Astrocyte (in vitro differentiated cells and primary cell): ENCODE measurements around the gene YBX3.

Source experiments
- EZH2 ChIP-seq: IDR thresholded peaks from 2 replicates; pipeline ENCODE4 v1.6.1; 2012; ENCODE audit warnings: mild to moderate bottlenecking, low read length, inconsistent platforms; ENCODE audit not compliant: insufficient read depth
- TF ChIP-seq, protein P1 (sequence below): IDR thresholded peaks from 2 replicates; pipeline ENCODE4 v1.5.1; 2011; ENCODE audit warnings: low read depth, mild to moderate bottlenecking, inconsistent platforms, low read length, moderate library complexity; ENCODE audit not compliant: insufficient read depth

DNA sequence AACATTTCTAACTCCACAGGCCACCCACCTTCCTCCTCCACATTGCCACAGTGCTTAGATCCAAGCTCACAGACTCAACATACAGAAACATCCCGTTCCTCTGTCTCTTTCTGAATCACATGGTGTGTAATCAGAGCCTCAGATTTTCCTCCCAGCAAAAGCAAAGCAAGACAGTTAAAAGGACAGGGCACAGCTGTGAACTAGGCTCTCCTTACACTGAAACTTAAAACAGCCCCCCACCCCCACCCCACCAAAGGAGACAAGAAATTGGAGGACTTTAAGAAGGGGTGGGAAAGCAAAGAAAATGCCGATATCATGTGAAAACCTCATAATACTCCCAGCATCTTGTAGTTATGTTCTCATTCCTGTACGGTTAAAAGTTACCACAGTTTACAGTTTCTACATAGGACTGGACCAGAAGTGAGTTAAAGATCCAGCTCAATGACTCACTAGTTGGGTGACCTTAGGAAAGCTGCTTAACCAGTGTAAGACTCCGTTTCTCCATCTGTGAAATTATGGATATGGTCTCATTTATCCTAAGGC, 4.8 kb downstream of the YBX3 start:
- TF ChIP-seq, protein P1, sequence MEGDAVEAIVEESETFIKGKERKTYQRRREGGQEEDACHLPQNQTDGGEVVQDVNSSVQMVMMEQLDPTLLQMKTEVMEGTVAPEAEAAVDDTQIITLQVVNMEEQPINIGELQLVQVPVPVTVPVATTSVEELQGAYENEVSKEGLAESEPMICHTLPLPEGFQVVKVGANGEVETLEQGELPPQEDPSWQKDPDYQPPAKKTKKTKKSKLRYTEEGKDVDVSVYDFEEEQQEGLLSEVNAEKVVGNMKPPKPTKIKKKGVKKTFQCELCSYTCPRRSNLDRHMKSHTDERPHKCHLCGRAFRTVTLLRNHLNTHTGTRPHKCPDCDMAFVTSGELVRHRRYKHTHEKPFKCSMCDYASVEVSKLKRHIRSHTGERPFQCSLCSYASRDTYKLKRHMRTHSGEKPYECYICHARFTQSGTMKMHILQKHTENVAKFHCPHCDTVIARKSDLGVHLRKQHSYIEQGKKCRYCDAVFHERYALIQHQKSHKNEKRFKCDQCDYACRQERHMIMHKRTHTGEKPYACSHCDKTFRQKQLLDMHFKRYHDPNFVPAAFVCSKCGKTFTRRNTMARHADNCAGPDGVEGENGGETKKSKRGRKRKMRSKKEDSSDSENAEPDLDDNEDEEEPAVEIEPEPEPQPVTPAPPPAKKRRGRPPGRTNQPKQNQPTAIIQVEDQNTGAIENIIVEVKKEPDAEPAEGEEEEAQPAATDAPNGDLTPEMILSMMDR, result no peak
- no peak for TF ChIP-seq EZH2
